H1 (cell line): Measurements from ENCODE around the gene F10. TPM values are rescaled to one million over a fixed set of nuclear protein-coding genes. Genes with fewer than 3 reads are reported as not detected.

Source experiments
- ATF2 ChIP-seq: IDR thresholded peaks from 2 replicates; pipeline ENCODE4 v1.6.1; 2012; ENCODE audit warnings: low read length, inconsistent platforms
- GABPA ChIP-seq: IDR thresholded peaks from 2 replicates; pipeline ENCODE4 v1.6.1; 2011; ENCODE audit warnings: mild to moderate bottlenecking, low read length, moderate library complexity, borderline replicate concordance; ENCODE audit not compliant: insufficient read depth
- polyA plus RNA-seq, 7 experiments: library from polyadenylated mRNA; depleted of rRNA in 3 of 7; stranded (reverse) in 5 of 7; unstranded in 2 of 7; fragments of >200 nt in 5 of 7; fragments of 200-250 nt in 2 of 7; gene quantifications; 1 replicate in 5 of 7; 2 replicates in 1 of 7; 4 replicates in 1 of 7; pipeline versions ENCODE4 v1.2.1 to v1.2.3, GENCODE V29; 2011 to 2013; ENCODE audit warnings: missing spikeins in 2 of 7, mixed read lengths in 2 of 7
- total RNA-seq: library from RNA; stranded (reverse); fragmentation: NEBNext Ultra II Directional; extraction: Animal tissue kit (Norgen Biotek cat#: 25700); gene quantifications from 2 replicates; pipeline ENCODE4 v1.2.1, GENCODE V29; 2021

Gene F10
- total and polyA plus RNA-seq, 2 of the 8 experiments (the other 6 are each of a cell fraction or from before 2014, with no cell fraction given) = 2.0 to 4.2 TPM

- no peak for TF ChIP-seq GABPA
- no peak for TF ChIP-seq ATF2
Observed at GRCh38 chr13:113139577-113139976, 17.0 kb downstream of the F10 start (continued).
